HepG2 (cell line): ENCODE measurements around the gene CCNO. TPM values are rescaled to one million over a fixed set of nuclear protein-coding genes. Genes with fewer than 3 reads are reported as not detected.
A peak's percentile ranks its signal among the peaks of the same experiment; 100 is the strongest.

Experiments used
- ATAC-seq: fragments of 200-7000 bp; cut with Tn5 transposase; 3 replicates; pipeline ENCODE4 v1.9.1; 2020; ENCODE audit warnings: mild to moderate bottlenecking, moderate library complexity
- BruUV-seq: library from RNA; stranded (reverse); fragments of 400-500 nt; replicated peaks from 2 replicates; lab custom pipeline; 2021; lab: Mats Ljungman, UMichigan
- CTCF ChIA-PET: fragments of 300-600 bp; formaldehyde crosslinking; extraction: SDS; loops from one replicate; lab custom pipeline; 2021; ENCODE audit warnings: low total read pairs, inconsistent platforms, low intra/inter-chr PET ratio; lab: Yijun Ruan, JAX
- POLR2A ChIA-PET: fragments of 350-600 bp; sonication (Branson Sonifier 250); formaldehyde crosslinking; loops from one replicate; lab custom pipeline; 2020; ENCODE audit warnings: antibody characterized with exemption, inconsistent platforms; lab: Yijun Ruan, JAX
- DNase-seq: peaks from one replicate; pipeline ENCODE4 v3.0.0-alpha.2; 2015; ENCODE audit warnings: low spot score
- FAIRE-seq: peaks from 3 replicates; lab custom pipeline; 2011; peaks lifted over from hg19 to GRCh38; lab: Jason Lieb, UNC
- H2AFZ ChIP-seq: one replicate; pipeline ENCODE4 v1.6.1; 2011; ENCODE audit warnings: low read length, inconsistent platforms
- H3K27ac ChIP-seq: fragments of 300-600 bp; 3 replicates; pipeline ENCODE4 v1.8.0; 2011; ENCODE audit warnings: mixed run types, mild to moderate bottlenecking, mixed read lengths, low read length, inconsistent platforms; ENCODE audit not compliant: insufficient read depth; ENCODE audit errors: extremely low read length
- H3K27me3 ChIP-seq, 2 experiments: fragments of 200-600 bp in 1 of 2; 2 replicates in 1 of 2; 3 replicates in 1 of 2; pipeline versions ENCODE4 v1.6.0 to v1.8.0; 2011; ENCODE audit warnings: low read length in 2 of 2, mild to moderate bottlenecking in 2 of 2, moderate library complexity in 2 of 2, inconsistent platforms in 1 of 2; ENCODE audit not compliant: insufficient read depth in 2 of 2, control insufficient read depth in 1 of 2
- H3K36me3 ChIP-seq, 2 experiments: fragments of 200-600 bp in 1 of 2; replicated peaks in 1 of 2; 2 replicates in 1 of 2; 3 replicates in 1 of 2; pipeline versions ENCODE4 v1.5.1 to v1.8.0; 2011; ENCODE audit warnings: low read length in 2 of 2, inconsistent platforms in 1 of 2; ENCODE audit not compliant: insufficient read depth in 2 of 2, control insufficient read depth in 1 of 2
- H3K4me1 ChIP-seq: 2 replicates; pipeline ENCODE4 v1.5.1; 2012; ENCODE audit warnings: low read length, inconsistent platforms; ENCODE audit not compliant: insufficient read depth
- H3K4me2 ChIP-seq: 2 replicates; pipeline ENCODE4 v1.6.0; 2011; ENCODE audit warnings: low read depth, low read length, inconsistent platforms
- H3K4me3 ChIP-seq, 3 experiments: fragments of 200-600 bp in 1 of 3; sonication (generic), shearing (Covaris generic) in 1 of 3; replicated peaks in 1 of 3; 2 replicates each; pipeline ENCODE4 v1.5.1; 2011 to 2016; ENCODE audit warnings: low read length in 3 of 3, inconsistent platforms in 2 of 3, low read depth in 2 of 3, mild to moderate bottlenecking in 2 of 3, control low read depth in 1 of 3, mixed read lengths in 1 of 3; ENCODE audit not compliant: insufficient read depth in 1 of 3
- H3K79me2 ChIP-seq: one replicate; pipeline ENCODE4 v1.6.1; 2011; ENCODE audit warnings: low read length, inconsistent platforms; ENCODE audit not compliant: insufficient read depth
- H3K9ac ChIP-seq: 2 replicates; pipeline ENCODE4 v1.6.0; 2011; ENCODE audit warnings: mild to moderate bottlenecking, low read depth, low read length, inconsistent platforms; ENCODE audit not compliant: insufficient read depth
- H3K9me3 ChIP-seq: 2 replicates; pipeline ENCODE4 v1.5.1; 2012; ENCODE audit warnings: mild to moderate bottlenecking, low read length
- H4K20me1 ChIP-seq: 2 replicates; pipeline ENCODE4 v1.6.0; 2011; ENCODE audit warnings: inconsistent platforms, mild to moderate bottlenecking, low read length, moderate library complexity; ENCODE audit not compliant: insufficient read depth
- ETV6 ChIP-seq: sonication (generic); formaldehyde crosslinking; conservative IDR thresholded peaks from 2 replicates; pipeline ENCODE4 v1.4.0; 2020; ENCODE audit warnings: missing genetic modification reagents
- HNRNPLL ChIP-seq: fragments of 200-400 bp; formaldehyde crosslinking; IDR thresholded peaks from 2 replicates; pipeline ENCODE4 v1.6.1; 2017; ENCODE audit warnings: mild to moderate bottlenecking, low read depth, low read length; ENCODE audit not compliant: poor library complexity, severe bottlenecking
- UBTF ChIP-seq: sonication (generic); formaldehyde crosslinking; IDR thresholded peaks from 2 replicates; pipeline ENCODE4 v1.4.0; 2020; ENCODE audit warnings: mild to moderate bottlenecking, missing genetic modification reagents
- ZNF350 ChIP-seq: sonication (generic); formaldehyde crosslinking; IDR thresholded peaks from 2 replicates; pipeline ENCODE4 v1.4.0; 2020; ENCODE audit warnings: mild to moderate bottlenecking, low read depth, missing genetic modification reagents, borderline replicate concordance
- ZNF768 ChIP-seq: sonication (generic); formaldehyde crosslinking; IDR thresholded peaks from 2 replicates; pipeline ENCODE4 v1.4.0; 2020; ENCODE audit warnings: missing genetic modification reagents
- WGBS: methylation state at CpG from one replicate; pipeline ENCODE4 v1.1.6; 2017; ENCODE audit warnings: low lambda C conversion rate; 5-methylcytosine and 5-hydroxymethylcytosine counted together
- in situ Hi-C: cut with HindIII; loops from 2 replicates; pipeline ENCODE4 v1.10.0; 2017; ENCODE audit warnings: low pct_unique_long_range_greater_than_20kb; ENCODE audit not compliant: extremely low pct_ligation_motif_present
- intact Hi-C: fragments of 100-400 bp; cut with micrococcal nuclease; formaldehyde crosslinking; loops from one replicate; pipeline ENCODE4 v1.10.0; 2022; ENCODE audit not compliant: unreplicated experiment
- polyA plus RNA-seq, 8 experiments: library from polyadenylated mRNA; depleted of rRNA in 3 of 8; stranded (reverse) in 7 of 8; unstranded in 1 of 8; fragments of >200 nt; fragmentation: Illumina TruSeq in 4 of 8; extraction: Trizol in 4 of 8; gene quantifications; 2 replicates each; pipeline versions ENCODE4 v1.2.1 to v1.2.3, GENCODE V29; 2011 to 2016; ENCODE audit warnings: low read depth in 4 of 8, missing spikeins in 1 of 8, mixed read lengths in 1 of 8; ENCODE audit not compliant: insufficient read depth in 1 of 8
- total RNA-seq, 5 experiments: library from RNA; depleted of rRNA; stranded (reverse); fragments of >200 nt; fragmentation: Illumina TruSeq; extraction: Trizol; gene quantifications; 2 replicates each; pipeline ENCODE4 v1.2.3, GENCODE V29; 2016; ENCODE audit warnings: low read depth in 1 of 5
- TF ChIP-seq, protein P1 (sequence below): sonication (generic); formaldehyde crosslinking; IDR thresholded peaks from 2 replicates; pipeline ENCODE4 v1.5.1; 2020; ENCODE audit warnings: mild to moderate bottlenecking, missing genetic modification reagents, moderate library complexity

Gene CCNO
- total and polyA plus RNA-seq, 2 of the 13 experiments (the other 11 are each of a cell fraction or from before 2014, with no cell fraction given), result 0.07 TPM; not detected in 1

DNA sequence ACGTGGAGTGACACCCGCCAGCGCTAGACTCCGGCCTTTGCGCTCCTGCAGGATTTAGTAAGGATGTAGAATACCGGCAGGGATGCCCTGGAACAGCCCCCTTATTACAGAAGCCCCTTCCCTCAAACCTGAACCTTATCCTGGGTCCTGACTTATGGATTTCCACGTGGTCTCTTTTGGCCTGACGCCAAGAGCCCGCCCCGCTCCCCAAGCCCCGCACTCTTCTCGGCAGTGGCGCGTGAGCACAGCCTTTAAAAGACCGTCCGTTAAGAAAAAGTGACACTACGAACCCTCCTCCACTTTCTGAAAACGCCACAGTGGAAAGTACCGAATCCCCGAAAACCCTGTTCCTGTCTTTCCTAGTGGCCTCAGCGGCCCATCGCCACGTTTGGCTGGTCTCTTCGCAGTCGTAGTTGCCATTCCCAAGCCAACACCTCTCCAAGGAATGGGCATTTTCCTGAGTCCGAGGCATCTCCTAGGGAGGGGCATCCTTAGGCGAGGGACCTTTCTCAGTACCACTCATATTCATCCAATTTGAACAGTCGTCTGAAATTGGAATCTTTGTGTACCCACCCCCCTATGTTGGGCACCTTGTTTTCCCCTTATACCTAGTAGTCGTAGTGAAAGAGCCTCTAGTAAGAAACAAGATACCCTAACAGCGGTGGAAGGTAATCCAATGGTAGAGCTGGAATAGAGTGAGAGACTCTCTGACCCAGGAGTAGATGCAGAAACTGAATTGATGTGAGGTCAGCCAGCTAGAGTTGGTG lies 5.6 kb downstream of the CCNO start:
- no peaks in the 10 kb centered on the region for H3K36me3 ChIP-seq
- peak overlapping the region; percentile 39 to 74 (median 41); a peak in 5 of 6 replicates for H3K4me3 ChIP-seq
- H3K9me3 ChIP-seq, result no peaks in the 10 kb centered on the region
- BruUV-seq, result no TSS peak
- WGBS, result 61% methylated on average over 24 of the region's 30 CpGs
- H2AFZ ChIP-seq, result no peak overlapping the region
- H3K27ac ChIP-seq, result no peak overlapping the region
- H3K79me2 ChIP-seq, result no peaks in the 10 kb centered on the region
- FAIRE-seq, result no peak
- ChIA-PET CTCF (no interaction called here), POLR2A (no interaction called here)
- H3K27me3 ChIP-seq, result peaks cover 1 to 71% of the 10 kb centered on the region in 2 experiments
- no peak for ATAC-seq
- H4K20me1 ChIP-seq, result no peaks in the 10 kb centered on the region
- TF ChIP-seq HNRNPLL (peak; percentile 67), ETV6 (CRISPR knock-in tag) (no peak)
- H3K4me1 ChIP-seq, result peaks cover 19% of the 10 kb centered on the region
- DNase-seq, result no peak
- peak overlapping the region; percentile 87 for H3K4me2 ChIP-seq
- intact Hi-C loops (loop anchor here (2.0 to 5.0 kb wide), 3 partner anchors 41 to 464 kb away; partner anchors contain the start of gene CDC20B), in situ Hi-C loops (no loop called here)
- H3K9ac ChIP-seq, result no peak overlapping the region

DNA sequence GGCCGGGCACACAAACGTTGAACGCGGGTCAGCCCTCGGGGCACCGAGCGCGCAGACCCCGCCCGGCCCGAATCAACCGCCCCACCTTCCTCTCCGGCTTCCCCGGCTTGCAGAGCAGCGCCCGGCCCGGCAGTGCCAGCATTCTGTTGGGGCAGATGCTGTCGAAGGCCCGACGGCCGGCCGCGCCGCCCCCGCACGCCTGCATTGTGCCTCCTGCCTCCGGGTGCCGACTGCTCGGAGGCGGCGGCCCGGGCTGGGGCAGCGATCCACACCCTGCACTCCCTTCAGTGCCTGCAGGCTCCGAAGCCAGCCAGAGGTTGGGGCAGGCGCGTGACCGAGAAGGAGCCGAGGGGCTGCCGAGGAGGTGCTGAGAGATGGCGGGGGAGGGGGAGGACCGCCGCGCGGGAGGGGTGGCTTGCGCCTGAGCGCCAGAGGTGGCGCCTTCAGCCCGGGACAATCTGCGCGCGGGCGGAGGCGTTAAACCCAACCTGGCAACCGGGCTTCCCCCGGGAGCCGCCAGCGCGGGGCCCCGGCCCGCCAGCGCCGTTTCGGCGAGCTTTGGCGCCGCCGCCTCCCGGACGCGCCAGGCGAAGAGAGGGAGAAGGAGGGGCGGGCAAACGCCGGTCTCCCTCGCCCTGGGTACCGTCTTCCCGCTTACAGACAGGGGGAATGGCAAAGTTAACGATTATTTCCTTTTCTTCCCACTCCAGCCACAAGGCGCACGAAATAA lies 6.3 kb downstream of the CCNO start, which contains the start of gene MCIDAS:
Gene MCIDAS, minus strand, starts transcription at position 382 of the 730 bp plus-strand sequence. Its CDS starts 177 bp downstream, at position 205.
- Histone ChIP-seq H3K4me2 (peak within 1 kb of the TSS; percentile 87), H2AFZ (no peak within 1 kb of the TSS), H3K27me3 (peaks cover 1 to 68% of the 10 kb centered on the region in 2 experiments), H3K36me3 (no peaks in the 10 kb centered on the region), H3K9me3 (no peaks in the 10 kb centered on the region), H3K27ac (no peak within 1 kb of the TSS), H3K9ac (no peak within 1 kb of the TSS), H3K4me1 (peaks cover 12% of the 10 kb centered on the region), H4K20me1 (no peaks in the 10 kb centered on the region), H3K79me2 (no peaks in the 10 kb centered on the region), H3K4me3 (peak within 1 kb of the TSS; percentile 39 to 74 (median 41); a peak in 5 of 6 replicates)
- DNase-seq (no peak), FAIRE-seq (no peak), ATAC-seq (peak; percentile 71)
- intact Hi-C loops (loop anchor here (2.0 to 5.0 kb wide), 3 partner anchors 40 to 465 kb away; partner anchors contain the start of gene CDC20B), in situ Hi-C loops (no loop called here)
- CTCF ChIA-PET, result interaction anchor here (1.9 kb wide), 1 partner anchor 465 kb away, joined by 5 read pairs; no protein-coding TSS in a partner anchor
- 0% methylated on average over 29 of the region's 80 CpGs for WGBS
- POLR2A ChIA-PET, result no interaction called here
- BruUV-seq, result no TSS peak
- peak; percentile 49; the same call in 1 of the 2 replicates for TF ChIP-seq UBTF (CRISPR knock-in tag)
- TF ChIP-seq, protein P1, sequence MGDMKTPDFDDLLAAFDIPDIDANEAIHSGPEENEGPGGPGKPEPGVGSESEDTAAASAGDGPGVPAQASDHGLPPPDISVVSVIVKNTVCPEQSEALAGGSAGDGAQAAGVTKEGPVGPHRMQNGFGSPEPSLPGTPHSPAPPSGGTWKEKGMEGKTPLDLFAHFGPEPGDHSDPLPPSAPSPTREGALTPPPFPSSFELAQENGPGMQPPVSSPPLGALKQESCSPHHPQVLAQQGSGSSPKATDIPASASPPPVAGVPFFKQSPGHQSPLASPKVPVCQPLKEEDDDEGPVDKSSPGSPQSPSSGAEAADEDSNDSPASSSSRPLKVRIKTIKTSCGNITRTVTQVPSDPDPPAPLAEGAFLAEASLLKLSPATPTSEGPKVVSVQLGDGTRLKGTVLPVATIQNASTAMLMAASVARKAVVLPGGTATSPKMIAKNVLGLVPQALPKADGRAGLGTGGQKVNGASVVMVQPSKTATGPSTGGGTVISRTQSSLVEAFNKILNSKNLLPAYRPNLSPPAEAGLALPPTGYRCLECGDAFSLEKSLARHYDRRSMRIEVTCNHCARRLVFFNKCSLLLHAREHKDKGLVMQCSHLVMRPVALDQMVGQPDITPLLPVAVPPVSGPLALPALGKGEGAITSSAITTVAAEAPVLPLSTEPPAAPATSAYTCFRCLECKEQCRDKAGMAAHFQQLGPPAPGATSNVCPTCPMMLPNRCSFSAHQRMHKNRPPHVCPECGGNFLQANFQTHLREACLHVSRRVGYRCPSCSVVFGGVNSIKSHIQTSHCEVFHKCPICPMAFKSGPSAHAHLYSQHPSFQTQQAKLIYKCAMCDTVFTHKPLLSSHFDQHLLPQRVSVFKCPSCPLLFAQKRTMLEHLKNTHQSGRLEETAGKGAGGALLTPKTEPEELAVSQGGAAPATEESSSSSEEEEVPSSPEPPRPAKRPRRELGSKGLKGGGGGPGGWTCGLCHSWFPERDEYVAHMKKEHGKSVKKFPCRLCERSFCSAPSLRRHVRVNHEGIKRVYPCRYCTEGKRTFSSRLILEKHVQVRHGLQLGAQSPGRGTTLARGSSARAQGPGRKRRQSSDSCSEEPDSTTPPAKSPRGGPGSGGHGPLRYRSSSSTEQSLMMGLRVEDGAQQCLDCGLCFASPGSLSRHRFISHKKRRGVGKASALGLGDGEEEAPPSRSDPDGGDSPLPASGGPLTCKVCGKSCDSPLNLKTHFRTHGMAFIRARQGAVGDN (CRISPR knock-in tag), result peak; percentile 77
- peak; percentile 3; the same call in 1 of the 2 replicates for TF ChIP-seq ZNF350
- TF ChIP-seq ZNF768 (CRISPR knock-in tag), result 0 out of 2 replicates have a peak, but pooled peaks have one; percentile 11
